Central memory CD4-positive, alpha-beta T cell (primary cell): ENCODE measurements around the gene SRPK1.
"Not testable (repeated sequence)": the region's sequence is repeated elsewhere in the genome, so short reads cannot be mapped to it uniquely, and the experiment has no call there.

Experiments
- DNase-seq: peaks from one replicate; pipeline ENCODE4 v3.0.0; 2022

The SRPK1 gene

GRCh38 chr6:35931120-35931561, 10.2 kb upstream of the SRPK1 start:
- no peak for DNase-seq

- DNase-seq = no peak
Measured at GRCh38 chr6:35929601-35930000, 8.7 kb upstream of the SRPK1 start.

DNA sequence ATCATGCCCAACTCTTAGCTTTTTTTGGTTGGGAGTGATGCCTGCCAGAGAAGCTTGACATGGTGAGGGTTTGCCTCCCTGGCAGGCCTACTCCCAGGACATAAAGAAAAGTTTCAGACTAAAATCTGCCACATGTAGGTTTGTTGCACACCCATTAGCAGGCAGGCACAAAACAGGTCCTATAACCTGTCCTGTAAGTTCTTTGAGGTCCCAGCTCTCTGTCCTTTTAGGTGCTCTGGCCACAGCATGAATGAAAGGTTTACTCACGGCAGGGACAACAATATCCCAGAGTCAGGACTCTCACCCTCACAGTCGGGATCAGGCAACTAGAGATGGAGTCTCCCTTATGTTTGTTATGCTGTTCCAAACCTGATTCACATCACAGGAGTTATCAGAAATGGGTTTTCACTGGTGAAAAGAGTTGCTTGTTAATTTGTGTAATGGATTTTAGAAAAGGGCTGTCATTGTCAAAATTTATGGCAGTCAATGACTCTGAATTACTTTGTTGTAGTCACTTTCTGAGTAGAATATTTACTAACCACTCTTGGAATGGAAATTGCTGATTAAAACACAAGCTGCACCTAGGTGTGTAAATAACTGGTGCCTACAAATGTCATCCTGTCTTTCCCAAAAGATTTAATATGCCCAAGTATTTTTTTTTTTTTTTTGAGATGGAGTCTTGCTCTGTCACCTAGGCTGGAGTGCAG, 5.8 kb upstream of the SRPK1 start:
- no peak for DNase-seq

DNA sequence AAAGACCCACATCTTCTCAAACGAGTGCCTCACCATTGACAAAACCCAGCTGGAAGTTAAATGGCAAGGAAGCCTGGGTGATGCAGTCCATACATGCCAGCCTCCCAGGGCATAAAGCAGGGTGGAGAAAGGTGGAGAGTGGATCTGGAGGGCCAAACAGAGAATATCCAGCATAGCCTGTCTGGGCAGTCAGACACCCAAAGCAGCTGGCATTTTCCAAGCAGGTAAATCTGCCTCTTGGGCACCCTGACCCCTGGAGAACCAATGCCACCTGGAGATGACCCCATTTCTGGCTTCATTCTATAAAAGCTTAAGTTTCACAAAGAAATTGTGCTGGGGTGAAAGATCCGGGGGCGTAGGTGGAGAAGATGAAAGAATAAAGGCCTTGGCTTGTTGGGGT, 5.1 kb upstream of the SRPK1 start:
- DNase-seq = no peak

- no peak for DNase-seq
Measured at GRCh38 chr6:35924146-35924545, 3.2 kb upstream of the SRPK1 start.

DNA sequence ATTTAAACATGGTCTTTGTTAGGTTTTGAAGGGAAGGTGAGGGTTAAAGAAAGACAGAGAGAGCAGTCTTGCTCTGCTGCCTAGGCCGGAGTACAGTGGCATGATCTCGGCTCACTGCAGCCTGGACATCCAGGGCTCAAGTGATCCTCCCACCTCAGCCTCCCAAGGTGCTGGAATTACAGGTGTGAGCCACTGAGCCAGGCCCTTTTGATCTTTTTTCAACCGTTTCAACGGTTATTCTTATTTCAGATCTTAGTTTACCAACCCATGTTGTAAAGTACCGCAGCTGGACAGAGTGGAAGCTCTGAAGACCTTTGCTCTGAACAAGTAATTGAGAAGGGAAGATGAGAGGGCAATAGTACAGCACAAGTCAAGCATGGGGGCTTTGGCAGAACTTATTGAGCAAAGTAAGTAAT, 1.2 kb upstream of the SRPK1 start:
- DNase-seq = no peak

- DNase-seq = peak; percentile 44
Measured at GRCh38 chr6:35919827-35920751, 809 bp downstream of the SRPK1 start.

DNA sequence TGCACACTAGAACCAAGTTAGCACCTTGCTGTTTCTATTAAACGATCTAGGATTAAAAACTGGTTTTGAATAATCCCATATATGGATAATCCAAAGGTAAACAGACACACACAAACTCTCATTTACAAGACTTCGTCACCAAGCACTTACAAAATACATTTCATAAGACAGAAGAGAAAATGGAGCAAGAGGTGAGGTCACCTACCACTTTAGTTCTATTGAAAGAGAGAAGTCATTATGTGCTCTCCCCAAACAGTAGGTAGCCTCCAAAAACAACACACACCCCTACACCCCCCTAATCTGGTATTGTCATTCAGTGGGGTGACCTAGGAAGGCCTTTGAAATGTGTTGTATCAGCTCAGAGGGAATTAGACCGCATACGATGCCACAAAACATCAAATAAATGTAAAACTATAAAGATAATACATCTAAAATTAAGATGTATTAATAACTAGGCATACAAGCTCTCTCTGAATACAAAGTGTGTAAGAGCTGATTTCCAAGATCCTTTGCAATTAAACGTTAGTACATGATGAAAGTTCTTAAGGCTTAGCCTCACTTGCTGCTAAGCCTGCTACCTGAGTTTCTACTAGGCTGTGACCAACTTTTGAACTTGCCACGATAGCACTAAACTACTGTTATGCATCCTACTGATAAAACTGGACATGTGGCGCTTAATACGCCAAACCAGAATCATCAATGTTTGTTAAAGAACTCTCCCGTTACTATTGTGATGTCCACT, 1.6 kb downstream of the SRPK1 start:
- no peak for DNase-seq

- DNase-seq = not testable (repeated sequence)
Measured at GRCh38 chr6:35916893-35917292, 4.0 kb downstream of the SRPK1 start.

DNA sequence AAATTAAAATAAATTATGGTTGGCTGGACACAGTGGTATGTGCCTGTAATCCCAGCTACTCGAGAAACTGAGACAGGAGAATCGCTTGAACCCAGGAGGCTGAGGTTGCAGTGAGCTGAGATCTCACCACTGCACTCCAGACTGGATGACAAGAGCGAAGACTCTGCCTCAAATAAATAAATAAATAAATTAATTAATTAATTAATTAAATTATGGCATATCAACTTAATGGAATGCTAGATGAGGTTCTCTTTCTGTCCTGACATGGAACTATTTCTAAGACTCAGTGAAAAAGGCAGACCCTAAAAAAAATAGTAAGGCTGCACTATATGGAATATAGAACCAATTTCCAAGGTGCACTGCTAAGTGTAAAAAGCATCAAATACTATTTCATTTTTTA, 4.8 kb downstream of the SRPK1 start:
- DNase-seq = no peak

GRCh38 chr6:35914536-35914935, 6.4 kb downstream of the SRPK1 start:
- no peak for DNase-seq

GRCh38 chr6:35911871-35912653, 8.8 kb downstream of the SRPK1 start:
- no peak for DNase-seq

GRCh38 chr6:35909571-35909970, 11.3 kb downstream of the SRPK1 start:
- DNase-seq = not testable (repeated sequence)

GRCh38 chr6:35908753-35909401, 12.0 kb downstream of the SRPK1 start:
- not testable (repeated sequence) for DNase-seq

GRCh38 chr6:35907750-35908149, 13.1 kb downstream of the SRPK1 start:
- DNase-seq = no peak

DNA sequence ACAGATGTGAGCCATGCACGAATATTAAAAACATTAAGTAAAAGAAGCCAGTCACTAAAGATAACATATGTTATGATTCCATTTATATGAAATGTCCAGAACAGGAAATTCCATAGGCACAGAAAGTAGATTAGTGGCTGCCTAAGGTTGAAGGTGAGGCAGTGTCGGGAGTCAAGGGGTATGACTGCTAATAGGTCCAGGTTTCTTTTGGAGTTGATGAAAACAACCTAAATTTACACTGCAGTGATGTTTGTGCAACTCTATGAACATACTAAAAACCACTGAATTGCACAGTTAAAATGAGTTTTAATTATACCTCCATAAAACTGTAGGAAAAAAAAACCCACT, 14.4 kb downstream of the SRPK1 start:
- no peak for DNase-seq

GRCh38 chr6:35905841-35906498, 14.9 kb downstream of the SRPK1 start:
- no peak for DNase-seq

DNA sequence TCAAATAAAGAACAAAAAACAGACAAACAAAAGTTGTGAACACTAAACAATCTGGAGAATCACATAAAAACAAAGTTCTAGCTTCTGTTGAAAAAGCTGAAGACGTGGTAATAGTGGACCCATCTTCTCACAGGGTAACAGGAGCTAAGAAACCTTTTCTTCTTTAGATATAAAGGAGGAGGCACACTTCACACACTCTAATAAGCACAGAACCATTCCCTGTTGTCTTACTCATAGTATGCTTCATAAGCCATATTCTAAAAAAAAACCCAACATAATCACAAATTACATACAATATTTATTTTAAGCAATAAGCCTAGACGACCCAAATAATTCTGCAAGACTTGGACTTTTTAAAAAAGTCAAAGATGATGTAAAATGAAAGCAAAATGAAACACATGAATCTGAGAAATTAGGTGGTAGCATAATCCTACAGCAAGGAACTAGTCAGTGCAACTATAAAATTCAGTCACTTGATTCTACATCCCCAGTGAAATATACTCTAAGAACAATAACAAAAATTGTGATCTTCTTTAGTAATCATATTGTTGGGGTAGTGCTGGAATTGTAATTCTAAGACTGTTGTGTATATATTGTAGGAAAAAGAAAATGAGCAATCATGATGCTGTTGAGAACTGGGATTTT, 15.6 kb downstream of the SRPK1 start:
- no peak for DNase-seq

GRCh38 chr6:35903679-35904078, 17.2 kb downstream of the SRPK1 start:
- DNase-seq = no peak

GRCh38 chr6:35900448-35900847, 20.4 kb downstream of the SRPK1 start:
- no peak for DNase-seq

GRCh38 chr6:35898003-35898402, 22.9 kb downstream of the SRPK1 start:
- DNase-seq = no peak
